HL-60 (cell line): ENCODE results near the gene D2HGDH.

Experiments used
- GABPA ChIP-seq: IDR thresholded peaks from 2 replicates; pipeline ENCODE4 v1.6.1; 2012; ENCODE audit warnings: low read depth
- POLR2AphosphoS5 ChIP-seq: IDR thresholded peaks from 2 replicates; pipeline ENCODE4 v1.6.1; 2012; ENCODE audit warnings: low read depth
- TF ChIP-seq, protein P1 (sequence below): IDR thresholded peaks from one replicate; pipeline ENCODE4 v1.5.1; 2011; ENCODE audit warnings: low read length, control low read depth, inconsistent platforms; ENCODE audit not compliant: insufficient read depth
- TF ChIP-seq, protein P2 (sequence below): IDR thresholded peaks from 2 replicates; pipeline ENCODE4 v1.6.1; 2012; ENCODE audit warnings: low read depth; ENCODE audit not compliant: insufficient replicate concordance

DNA sequence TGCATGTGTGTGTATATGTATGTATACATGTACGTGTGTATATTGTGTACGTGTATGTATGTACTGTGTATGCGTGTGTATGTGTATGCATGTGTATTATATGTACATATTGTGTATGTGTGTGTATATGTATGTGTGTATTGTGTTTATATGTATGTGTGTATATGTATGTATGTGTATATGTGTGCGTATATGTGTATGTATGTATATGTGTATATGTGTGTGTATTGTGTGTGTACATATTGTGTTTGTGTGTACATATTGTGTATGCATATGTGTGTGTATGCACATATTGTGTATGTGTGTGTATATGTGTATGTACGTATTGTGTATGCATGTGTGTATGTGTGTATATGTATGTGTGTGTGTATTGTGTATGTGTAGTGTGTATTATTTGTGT, 59.0 kb downstream of the D2HGDH start:
- TF ChIP-seq, protein P1, sequence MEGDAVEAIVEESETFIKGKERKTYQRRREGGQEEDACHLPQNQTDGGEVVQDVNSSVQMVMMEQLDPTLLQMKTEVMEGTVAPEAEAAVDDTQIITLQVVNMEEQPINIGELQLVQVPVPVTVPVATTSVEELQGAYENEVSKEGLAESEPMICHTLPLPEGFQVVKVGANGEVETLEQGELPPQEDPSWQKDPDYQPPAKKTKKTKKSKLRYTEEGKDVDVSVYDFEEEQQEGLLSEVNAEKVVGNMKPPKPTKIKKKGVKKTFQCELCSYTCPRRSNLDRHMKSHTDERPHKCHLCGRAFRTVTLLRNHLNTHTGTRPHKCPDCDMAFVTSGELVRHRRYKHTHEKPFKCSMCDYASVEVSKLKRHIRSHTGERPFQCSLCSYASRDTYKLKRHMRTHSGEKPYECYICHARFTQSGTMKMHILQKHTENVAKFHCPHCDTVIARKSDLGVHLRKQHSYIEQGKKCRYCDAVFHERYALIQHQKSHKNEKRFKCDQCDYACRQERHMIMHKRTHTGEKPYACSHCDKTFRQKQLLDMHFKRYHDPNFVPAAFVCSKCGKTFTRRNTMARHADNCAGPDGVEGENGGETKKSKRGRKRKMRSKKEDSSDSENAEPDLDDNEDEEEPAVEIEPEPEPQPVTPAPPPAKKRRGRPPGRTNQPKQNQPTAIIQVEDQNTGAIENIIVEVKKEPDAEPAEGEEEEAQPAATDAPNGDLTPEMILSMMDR: no peak
- TF ChIP-seq POLR2AphosphoS5 (no peak), GABPA (no peak)
- TF ChIP-seq, protein P2, sequence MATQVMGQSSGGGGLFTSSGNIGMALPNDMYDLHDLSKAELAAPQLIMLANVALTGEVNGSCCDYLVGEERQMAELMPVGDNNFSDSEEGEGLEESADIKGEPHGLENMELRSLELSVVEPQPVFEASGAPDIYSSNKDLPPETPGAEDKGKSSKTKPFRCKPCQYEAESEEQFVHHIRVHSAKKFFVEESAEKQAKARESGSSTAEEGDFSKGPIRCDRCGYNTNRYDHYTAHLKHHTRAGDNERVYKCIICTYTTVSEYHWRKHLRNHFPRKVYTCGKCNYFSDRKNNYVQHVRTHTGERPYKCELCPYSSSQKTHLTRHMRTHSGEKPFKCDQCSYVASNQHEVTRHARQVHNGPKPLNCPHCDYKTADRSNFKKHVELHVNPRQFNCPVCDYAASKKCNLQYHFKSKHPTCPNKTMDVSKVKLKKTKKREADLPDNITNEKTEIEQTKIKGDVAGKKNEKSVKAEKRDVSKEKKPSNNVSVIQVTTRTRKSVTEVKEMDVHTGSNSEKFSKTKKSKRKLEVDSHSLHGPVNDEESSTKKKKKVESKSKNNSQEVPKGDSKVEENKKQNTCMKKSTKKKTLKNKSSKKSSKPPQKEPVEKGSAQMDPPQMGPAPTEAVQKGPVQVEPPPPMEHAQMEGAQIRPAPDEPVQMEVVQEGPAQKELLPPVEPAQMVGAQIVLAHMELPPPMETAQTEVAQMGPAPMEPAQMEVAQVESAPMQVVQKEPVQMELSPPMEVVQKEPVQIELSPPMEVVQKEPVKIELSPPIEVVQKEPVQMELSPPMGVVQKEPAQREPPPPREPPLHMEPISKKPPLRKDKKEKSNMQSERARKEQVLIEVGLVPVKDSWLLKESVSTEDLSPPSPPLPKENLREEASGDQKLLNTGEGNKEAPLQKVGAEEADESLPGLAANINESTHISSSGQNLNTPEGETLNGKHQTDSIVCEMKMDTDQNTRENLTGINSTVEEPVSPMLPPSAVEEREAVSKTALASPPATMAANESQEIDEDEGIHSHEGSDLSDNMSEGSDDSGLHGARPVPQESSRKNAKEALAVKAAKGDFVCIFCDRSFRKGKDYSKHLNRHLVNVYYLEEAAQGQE: no peak
